ENCODE data around the gene CPEB4.

Gene CPEB4

DNA sequence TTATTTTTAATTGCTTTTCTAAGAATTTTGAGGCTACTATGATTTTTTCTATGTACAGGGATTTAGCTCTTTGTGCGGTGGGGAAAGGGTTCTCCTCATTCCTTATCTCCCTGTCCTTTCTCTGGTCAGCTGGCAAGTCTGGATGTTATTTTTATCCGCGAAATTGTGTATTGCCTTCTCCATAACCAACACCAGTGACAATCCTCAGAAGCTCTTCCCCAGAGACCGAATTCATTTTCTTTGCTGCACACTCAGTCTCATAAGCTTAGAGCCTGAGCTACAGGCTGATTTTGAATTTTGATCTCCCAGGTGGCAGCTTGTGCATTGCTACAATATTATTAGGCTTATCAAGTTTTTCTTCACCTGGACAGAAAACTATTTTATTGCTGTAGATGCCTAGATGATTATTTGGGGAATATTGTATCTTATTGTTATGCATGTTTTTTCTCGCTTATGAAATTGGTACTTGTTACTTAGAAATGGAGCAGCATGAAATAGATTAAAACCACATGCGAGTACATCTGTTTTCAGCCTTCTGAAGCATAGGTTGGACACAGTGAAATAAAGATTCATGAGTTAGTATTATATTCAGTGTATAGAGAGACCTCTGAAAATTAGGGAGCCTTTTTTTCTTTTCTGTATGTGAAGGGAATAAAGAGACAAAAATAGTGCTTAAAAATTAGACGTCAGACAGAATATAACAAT, 27.3 kb downstream of the CPEB4 start:
- DNase-seq (ENCODE audit: low spot score) = no peak

- DNase-seq (ENCODE audit: low spot score) = peak; percentile 22
These were observed 28.1 kb downstream of the CPEB4 start for GRCh38 chr5:173916233-173916632.

DNA sequence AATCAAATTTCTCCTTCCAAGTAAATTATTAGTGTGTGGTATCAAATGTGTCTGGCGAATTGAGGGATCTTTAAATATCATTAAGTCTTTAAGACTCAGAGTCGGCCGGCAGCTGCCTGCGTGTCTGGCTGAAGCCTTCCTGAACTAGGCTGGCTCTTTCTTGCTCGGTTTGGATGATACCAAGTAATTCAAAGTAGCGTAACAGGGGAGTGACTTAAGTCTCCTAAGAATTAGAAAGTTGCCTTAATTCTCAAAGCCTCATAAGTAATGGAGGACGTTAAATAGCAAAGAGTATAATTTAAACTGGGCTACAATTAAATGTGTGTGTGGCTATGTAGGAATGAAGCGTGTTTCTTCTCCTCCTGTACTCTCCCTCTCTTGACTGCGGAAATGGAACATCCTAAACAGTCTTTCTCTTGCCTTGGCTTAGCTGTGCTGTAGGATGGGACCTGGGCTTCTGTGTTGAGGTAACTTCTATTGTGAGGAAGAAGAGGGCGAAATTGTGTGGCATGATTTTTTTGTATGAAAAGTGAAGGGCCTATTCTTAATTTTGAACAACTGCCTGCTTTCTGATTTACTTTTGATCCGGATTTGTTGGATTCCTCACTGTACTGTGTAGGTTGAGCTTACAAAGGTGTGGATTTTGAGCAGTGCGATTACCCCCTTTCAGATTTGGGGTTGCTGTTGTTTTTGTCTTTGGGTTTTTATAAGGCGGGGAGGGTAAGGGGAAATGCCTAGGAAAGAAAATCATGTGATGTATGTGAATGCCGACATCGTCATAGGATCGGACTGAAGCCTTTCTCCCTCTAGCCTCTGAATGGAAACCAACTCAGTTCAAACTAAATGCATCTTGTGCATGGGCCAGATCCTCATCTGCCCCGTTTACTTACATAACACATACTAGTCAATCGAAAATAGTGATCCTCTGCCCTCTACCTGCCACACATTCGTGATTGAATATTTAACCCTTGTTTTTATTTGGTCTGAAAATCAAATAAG, 29.9 kb downstream of the CPEB4 start:
- peak; percentile 78 for DNase-seq (ENCODE audit: low spot score)

DNA sequence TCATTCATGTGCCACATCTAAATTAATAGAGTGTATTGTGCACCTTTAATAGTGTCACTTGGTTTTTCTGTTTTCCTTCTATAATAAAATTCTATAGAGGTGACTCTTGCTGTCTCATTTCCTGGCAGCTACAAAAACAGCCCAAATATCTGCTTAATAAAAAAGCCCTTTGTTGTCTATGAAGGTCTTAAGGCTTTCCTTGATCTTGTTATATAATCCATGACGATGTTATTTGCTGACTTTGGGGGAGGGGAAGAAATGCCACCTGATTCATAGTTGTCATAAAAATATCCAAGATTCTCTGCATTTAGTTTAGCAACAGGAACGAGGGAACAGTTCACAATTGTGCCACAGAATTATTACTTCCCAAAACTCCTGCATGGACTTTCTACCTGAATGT, 31.3 kb downstream of the CPEB4 start:
- DNase-seq (ENCODE audit: low spot score) = no peak

GRCh38 chr5:173920024-173920753, 32.0 kb downstream of the CPEB4 start:
- no peak for DNase-seq (ENCODE audit: low spot score)

DNA sequence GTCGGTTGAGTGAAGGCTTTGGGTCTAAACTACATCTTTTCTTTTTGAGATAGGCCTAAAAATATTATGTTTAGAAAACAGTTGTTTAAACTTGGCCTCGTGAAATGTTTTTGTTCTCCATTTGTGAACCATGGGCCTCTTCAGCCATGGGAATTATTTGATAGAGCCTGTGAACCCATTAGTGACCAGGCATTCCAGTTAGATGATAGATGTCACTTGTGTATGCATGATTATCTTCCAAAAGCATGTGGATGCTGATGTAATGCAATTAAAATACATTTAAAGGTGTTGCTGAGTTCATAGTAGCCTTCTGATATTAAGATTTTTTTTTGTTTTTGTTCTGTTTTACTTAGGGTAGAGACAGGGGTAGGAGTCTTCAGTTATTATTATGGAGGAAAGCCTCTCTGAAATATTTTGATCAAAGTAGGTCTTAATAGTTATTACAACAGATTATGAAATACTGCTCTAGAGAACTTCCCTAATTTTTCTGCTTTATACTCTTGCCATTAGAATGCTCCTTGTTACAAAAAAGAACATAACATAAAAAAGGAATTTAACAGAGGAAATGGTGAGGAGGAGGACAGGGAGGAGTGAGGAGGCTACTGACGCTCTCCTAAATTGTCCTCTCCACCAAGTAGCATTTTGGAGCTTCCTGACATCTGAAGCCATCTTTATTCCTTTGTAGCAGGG, 32.9 kb downstream of the CPEB4 start:
- no peak for DNase-seq (ENCODE audit: low spot score)

DNA sequence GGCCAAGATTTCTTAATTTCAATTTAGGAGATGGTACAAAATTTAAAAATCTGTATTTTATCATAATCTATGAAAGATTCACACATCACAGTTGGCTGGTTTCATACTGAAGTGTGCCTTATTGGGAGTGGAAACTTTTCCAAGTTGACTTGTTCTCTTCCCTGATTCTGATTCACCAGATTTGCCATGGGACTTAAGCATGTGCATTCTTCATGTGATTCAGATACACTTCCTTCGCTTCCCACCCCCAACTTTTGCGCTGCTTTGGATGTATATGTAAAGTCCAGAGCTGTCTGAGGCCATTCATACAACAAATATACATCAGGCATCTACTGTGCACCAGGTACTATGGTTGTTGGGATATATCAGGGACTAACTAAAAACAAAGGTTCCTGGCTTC, 34.4 kb downstream of the CPEB4 start:
- no peak for DNase-seq (ENCODE audit: low spot score)

GRCh38 chr5:173923218-173924095, 35.3 kb downstream of the CPEB4 start:
- DNase-seq (ENCODE audit: low spot score) = no peak

- no peak for DNase-seq (ENCODE audit: low spot score)
These were observed 36.8 kb downstream of the CPEB4 start for GRCh38 chr5:173924899-173925298.

DNA sequence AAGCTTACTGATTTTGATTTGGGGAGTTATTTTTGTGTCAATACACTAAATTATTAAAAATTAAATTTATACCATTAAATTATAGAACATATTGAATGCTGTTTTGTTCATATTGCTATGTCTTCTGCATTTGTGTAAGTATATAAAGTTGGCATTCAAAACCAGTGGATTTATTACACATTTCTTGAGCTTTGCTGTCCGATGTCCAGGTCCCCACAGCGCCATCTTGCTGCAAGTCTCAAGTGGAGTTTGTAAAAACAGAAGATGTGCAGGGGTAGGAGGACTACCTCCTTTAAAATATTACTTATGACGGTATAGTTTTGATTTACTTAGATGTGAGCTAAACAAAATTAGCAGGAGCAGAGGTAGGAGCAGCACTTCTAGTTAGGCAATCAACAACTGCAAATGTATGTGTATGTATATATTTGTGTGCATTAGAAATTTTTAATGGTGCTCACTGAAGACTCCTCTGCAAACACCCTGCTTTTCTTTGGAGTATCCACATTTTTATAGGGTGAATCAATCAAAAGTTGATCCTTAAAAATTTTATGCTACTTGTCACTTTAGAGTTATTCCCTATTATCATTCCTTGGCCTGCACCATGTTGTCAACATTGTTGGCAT, 37.4 kb downstream of the CPEB4 start:
- DNase-seq (ENCODE audit: low spot score) = peak; percentile 26

DNA sequence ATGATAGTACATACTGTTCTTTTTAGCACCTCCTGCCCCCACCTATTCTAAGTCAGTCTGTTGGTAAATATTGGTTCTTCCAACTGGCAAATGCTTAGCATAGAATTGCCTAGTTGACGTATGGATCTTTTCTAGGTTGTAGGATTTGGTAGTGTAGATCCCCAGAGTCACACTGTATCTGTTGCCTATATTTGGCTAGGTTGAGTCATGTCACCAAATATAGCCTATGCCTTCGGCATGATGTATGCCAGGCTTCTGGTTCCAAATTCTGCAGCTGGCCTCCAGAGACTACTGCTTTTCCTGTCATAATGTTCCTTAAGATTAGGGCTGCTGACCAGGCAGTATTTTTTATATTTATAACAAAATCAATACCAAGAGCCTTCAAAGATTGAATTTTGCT, 38.2 kb downstream of the CPEB4 start:
- no peak for DNase-seq (ENCODE audit: low spot score)

- no peak for DNase-seq (ENCODE audit: low spot score)
These were observed 40.9 kb downstream of the CPEB4 start for GRCh38 chr5:173928871-173929574.

GRCh38 chr5:173932695-173933139, 44.6 kb downstream of the CPEB4 start:
- no peak for DNase-seq (ENCODE audit: low spot score)

GRCh38 chr5:173933901-173934300, 45.8 kb downstream of the CPEB4 start:
- no peak for DNase-seq (ENCODE audit: low spot score)

DNA sequence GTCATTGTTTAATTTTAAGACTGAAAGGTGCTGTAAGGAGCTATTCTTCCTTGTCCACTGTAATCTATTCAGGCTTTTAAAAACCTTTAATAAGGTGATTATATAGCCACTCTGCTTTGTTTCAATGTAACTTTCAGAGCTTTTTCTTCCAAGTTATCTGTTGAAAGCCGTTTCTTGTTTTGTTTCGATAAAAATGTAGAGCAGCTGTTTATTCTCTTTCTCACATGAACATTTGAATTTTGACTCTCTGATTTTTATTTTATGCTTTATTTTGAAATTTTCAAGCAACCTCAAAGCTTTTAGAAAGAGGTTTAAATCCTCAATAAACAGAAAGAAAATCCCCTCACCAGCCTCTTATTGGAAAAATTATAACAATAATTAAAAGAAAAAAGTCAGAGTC, 47.2 kb downstream of the CPEB4 start:
- no peak for DNase-seq (ENCODE audit: low spot score)

DNA sequence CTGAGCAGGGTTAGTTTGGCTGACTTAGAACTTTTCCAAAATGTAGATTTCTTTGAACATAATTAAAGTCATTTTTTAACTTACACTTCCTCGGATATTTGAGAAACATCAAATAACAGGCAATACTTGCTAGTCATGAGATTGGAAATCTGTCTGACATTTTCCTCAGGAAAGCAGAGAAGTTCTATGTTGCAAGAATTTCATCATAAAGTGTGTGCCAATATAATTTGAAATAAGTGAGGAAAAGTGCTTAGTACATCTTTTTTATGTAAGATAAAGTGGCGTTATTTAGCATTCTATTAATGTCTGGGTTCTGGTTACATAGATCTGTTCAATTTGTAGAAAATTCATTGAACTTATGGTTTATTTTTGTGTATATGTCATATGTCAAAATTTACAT, 52.1 kb downstream of the CPEB4 start:
- no peak for DNase-seq (ENCODE audit: low spot score)

GRCh38 chr5:173941102-173941501, 53.0 kb downstream of the CPEB4 start:
- DNase-seq (ENCODE audit: low spot score) = no peak

GRCh38 chr5:173941758-173942401, 53.7 kb downstream of the CPEB4 start:
- DNase-seq (ENCODE audit: low spot score) = peak; percentile 32

DNA sequence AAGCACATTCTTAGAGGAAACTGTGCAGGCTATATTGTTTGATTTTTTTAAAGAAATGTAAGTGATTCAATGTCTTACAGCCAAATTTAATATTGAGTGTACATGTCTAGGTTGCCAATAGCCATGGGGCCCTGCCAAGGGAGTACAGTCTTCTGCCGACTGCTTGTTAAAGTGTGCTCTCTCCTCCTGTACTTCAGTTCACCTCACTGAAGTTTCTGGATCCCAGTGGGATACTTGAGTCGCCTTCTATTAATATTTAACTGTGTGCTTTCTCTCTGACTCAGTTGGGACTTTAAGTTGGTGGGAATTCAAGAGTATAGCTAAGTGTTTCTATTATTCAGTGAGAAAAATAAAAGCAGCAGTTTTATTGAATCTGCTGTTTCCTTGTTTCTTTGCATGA, 56.4 kb downstream of the CPEB4 start:
- DNase-seq (ENCODE audit: low spot score) = no peak
